ENCODE results near the gene PTPN6. TPM values are rescaled to one million over a fixed set of nuclear protein-coding genes. Genes with fewer than 3 reads are reported as not detected.

PTPN6 gene
- total and polyA plus RNA-seq, 9 of the 15 experiments (the other 6 are each of a cell fraction or from before 2014, with no cell fraction given): 1.5 to 5.1 (median 3.9) TPM

GRCh38 chr12:6961695-6962284, 10.6 kb downstream of the PTPN6 start (continued):
- TF ChIP-seq ARID4B (CRISPR knock-in tag; IDR thresholded peaks at IDR 0.05): no peak
- no peak for TF ChIP-seq ELF2 (CRISPR knock-in tag; IDR thresholded peaks at IDR 0.05)
- TF ChIP-seq ZNF766 (CRISPR knock-in tag; conservative IDR thresholded peaks at IDR 0.05): no peak
- no peak for TF ChIP-seq ZNF512 (tag; IDR thresholded peaks at IDR 0.05)
- no peak for TF ChIP-seq ZNF583 (CRISPR knock-in tag; IDR thresholded peaks at IDR 0.05)
- peak; percentile 23 for TF ChIP-seq KAT2B (IDR thresholded peaks at IDR 0.05; ENCODE audit: low read depth, low read length)
- no peak for TF ChIP-seq SNRNP70 (optimal IDR thresholded peaks at IDR 0.05; ENCODE audit: low read depth, low read length)
- TF ChIP-seq HOXB6 (CRISPR knock-in tag; IDR thresholded peaks at IDR 0.05; ENCODE audit: borderline replicate concordance): no peak
- TF ChIP-seq MAFK (IDR thresholded peaks at IDR 0.05; ENCODE audit: low read length): peak; percentile 82
- TF ChIP-seq NCOA1 (IDR thresholded peaks at IDR 0.05; ENCODE audit: low read depth): peak; percentile 78
- no peak for TF ChIP-seq ZNF134 (CRISPR knock-in tag; conservative IDR thresholded peaks at IDR 0.05)
- TF ChIP-seq PCBP1 (IDR thresholded peaks at IDR 0.05; ENCODE audit: low read depth, low read length, poor library complexity, severe bottlenecking): no peak
- no peak for TF ChIP-seq HNRNPLL (IDR thresholded peaks at IDR 0.05; ENCODE audit: low read depth, low read length, poor library complexity, severe bottlenecking)
- no peak for TF ChIP-seq KAT8 (IDR thresholded peaks at IDR 0.05; ENCODE audit: low read depth)
- no peak for TF ChIP-seq NR3C1 (CRISPR knock-in tag; IDR thresholded peaks at IDR 0.05)
- no peak for TF ChIP-seq PRMT5 (CRISPR knock-in tag; IDR thresholded peaks at IDR 0.05)
- TF ChIP-seq ZBTB1 (CRISPR knock-in tag; IDR thresholded peaks at IDR 0.05; ENCODE audit: borderline replicate concordance, low read depth): no peak
- no peak for TF ChIP-seq SLC30A9 (CRISPR knock-in tag; IDR thresholded peaks at IDR 0.05)
- no peak for TF ChIP-seq ZNF24 (IDR thresholded peaks at IDR 0.05)
- TF ChIP-seq RBM34 (IDR thresholded peaks at IDR 0.05; ENCODE audit: borderline replicate concordance, insufficient read depth, low read length): no peak
- no peak for TF ChIP-seq TEAD4 (IDR thresholded peaks at IDR 0.05; ENCODE audit: low read length)
- TF ChIP-seq TEAD4 (CRISPR knock-in tag; IDR thresholded peaks at IDR 0.05; ENCODE audit: borderline replicate concordance): no peak
- TF ChIP-seq SNIP1 (IDR thresholded peaks at IDR 0.05; ENCODE audit: low read depth): no peak
- TF ChIP-seq NR2F6 (CRISPR knock-in tag; IDR thresholded peaks at IDR 0.05): no peak
- no peak; the same call in 1 of the 2 replicates for TF ChIP-seq ZNF395 (CRISPR knock-in tag; IDR thresholded peaks at IDR 0.05)

All from K562 (cell line).